Stimulated activated CD8-positive, alpha-beta memory T cell treated with anti-CD3 and anti-CD28 coated beads, Interleukin-12 subunit alpha, Interleukin-12 subunit beta, amount 100 ng/mL, for 1 hour (primary cell): Measurements from ENCODE around the gene SPATA2.

Experiments
- DNase-seq: peaks from one replicate; pipeline ENCODE4 v3.0.0-alpha.2; 2020; ENCODE audit warnings: low read depth

SPATA2 gene

DNA sequence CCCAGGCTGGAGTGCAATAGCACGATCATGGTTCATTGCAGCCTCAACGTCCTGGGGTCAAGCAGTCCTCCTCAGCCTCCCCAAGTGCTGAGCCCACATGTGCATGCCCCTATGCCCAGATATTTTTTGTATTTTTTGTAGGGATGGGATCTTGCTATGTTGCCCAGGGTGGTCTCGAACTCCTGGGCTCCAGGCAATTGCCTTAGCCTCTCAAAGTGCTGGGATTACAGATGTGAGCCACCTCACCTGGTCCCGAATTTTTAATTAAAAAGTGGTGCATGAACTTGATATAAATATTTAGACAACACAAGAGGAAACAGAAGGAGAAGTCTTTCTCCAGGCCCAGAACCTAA is 13.8 kb upstream of the SPATA2 start:
- no peak for DNase-seq

DNA sequence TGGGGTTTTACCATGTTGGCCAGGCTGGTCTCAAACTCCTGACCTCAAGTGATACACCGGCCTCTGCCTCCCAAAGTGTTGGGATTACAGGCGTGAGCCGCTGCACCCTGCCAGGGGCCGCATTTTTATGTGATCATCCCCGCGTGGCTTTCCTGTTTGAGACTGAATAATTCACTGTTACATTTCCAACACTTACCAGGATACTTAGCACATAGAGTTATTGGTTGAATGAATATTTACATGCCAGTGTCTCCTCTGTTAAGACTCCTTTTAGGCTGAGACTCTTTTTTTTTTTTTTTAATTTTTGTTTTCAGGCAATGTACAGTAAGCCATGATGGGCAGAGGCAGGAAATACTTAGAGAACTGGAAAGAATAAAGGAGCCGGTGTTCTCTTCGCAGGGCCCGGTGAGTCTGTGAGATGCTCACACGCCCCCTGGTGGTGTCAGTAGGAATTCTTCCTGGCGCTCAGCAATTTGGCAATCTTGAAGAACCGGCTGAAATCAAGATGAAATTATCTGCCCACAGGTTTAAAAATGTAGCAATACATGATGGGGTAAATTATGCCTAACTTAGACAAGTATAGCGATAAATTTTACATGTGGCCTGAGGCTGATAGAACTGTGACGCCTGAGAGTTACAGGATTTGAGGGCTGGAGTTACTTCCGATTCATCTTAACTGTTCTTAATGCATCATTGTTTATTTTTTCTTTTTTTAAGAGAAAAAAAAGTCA is 13.2 kb upstream of the SPATA2 start:
- DNase-seq, result peak; percentile 75

DNA sequence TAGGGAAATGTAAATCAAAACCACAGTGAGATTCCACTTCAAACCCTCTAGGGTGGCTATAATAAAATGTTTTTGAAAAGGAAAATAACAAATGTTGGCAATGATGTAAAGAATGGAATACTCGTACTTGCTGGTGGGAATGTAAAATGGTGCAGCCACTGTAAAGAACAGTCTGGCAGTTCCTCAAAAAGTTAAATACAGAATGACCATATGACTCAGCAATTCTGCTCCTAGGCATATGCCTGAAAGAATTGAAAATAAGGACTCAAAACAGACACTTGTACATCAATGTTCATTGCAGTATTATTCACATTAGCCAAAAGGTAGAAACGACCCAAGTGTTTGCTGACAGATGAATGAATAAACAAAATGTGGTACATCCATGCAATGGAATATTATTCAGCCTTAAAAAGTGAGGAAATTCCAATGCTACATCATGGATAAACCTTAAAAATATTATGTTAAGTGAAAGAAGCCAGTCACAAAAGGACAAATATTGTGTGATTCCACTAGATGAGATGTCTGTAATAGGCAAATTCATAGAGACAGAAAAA is 10.6 kb upstream of the SPATA2 start:
- DNase-seq, result no peak

DNA sequence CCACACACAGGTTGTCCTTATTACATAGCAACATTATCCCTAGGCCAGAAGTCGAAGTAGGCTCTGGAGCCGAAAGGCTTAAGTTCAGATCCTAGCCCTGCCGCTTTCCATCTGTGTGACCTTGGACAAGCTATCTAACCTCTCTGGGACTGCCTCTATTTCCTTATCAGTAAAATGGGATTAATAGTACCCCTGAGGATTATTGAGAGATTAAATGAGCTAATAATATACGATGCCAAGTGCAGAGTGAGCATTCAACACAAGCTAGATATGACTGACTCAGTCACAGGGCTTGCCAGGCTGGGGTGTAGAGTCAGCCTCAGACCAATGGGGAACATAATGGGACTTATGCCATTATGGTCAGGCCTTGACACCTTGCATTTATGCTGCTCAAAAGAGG is 8.9 kb upstream of the SPATA2 start:
- DNase-seq, result no peak

DNA sequence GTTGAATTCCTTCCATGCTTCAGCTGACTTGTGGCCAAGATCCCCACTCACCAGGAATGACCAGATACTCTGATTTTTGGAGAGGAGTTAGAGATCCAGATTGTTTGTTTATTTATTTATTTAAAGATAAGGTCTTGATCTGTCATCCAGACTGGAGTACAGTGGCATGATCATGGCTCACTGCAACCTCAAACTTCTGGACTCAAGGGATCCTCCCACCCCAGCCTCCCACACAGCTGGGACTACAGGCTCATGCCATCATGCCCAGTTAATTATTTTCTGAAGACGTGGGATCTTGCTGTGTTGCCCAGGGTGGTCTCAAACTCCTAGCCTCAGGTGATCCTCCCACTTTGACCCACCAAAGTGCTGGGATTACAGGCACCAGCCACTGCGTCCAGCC is 4.1 kb upstream of the SPATA2 start:
- no peak for DNase-seq

DNA sequence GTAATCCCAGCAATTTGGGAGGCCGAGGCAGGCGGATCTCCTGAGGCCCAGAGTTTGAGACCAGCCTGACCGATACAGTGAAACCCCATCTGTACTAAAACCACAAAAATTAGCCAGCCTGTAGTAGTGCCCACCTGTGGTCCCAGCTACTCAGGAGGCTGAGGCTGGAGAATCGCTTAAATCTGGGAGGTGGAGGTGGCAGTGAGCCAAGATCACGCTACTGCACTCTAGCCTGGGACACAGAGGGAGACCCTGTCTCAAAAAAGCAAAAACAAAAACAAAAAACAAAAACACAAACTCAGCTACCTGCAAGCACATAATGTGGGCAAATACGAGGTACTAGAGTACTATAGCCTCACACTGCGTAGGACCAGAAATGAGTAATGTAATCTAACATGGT is 3.7 kb upstream of the SPATA2 start:
- DNase-seq, result no peak

DNA sequence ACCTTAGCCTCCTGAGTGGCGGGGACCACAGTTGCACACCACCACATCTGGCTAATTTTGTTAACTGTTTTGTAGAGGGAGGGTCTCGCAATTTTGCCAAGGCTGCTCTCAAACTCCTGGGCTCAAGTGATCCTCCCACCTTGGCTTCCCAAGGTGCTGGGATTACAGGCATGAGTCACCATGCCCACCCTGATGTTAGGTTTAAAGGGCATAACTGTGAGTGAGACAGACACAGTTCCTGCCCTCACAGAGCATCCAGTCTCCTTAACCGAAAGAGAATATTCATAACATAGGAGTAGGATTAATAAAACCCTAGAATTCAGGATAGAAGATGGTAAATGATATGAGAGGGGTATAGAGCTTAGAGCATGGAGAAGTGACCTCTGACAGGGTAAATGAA is 3.1 kb upstream of the SPATA2 start:
- DNase-seq, result no peak

DNA sequence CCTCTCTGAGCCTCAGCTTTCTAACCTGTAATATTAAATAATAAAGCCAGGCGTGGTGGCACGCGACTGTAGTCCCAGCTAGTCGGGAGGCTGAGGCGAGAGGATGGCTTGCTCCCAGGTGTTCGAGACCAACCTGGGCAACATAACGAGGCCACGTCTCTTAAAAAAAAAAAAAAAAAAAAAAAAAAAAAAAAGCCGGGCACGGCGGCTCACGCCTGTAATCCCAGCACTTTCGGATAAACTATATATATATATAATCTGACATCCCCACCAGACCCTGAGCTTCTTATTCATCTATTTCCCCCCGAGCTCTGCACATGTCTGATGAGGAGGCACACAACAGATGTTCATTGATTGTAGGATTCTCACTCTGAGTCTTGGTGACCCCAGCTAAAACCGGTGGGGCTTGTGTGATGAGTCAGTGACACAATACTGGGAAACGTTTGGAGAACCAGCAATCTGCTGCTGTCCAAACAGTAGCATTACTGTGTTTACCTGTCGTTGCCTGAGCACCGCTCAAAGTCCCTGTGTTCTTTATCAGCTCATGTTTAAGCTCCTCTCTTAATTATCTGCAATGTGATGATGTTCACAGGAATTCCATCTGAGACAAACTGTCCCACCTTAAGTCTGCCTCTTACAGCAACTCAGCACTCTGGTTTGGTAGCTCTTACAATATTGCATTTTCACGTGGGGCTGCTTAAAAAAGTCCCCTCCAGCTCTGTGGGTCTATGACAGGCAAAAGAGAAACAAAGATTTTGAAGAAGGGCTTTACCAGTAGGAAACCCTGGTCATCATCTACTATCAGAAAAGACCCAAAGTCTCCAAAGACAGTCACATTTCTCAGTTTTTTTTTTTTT is 1.0 kb upstream of the SPATA2 start:
- no peak for DNase-seq

DNA sequence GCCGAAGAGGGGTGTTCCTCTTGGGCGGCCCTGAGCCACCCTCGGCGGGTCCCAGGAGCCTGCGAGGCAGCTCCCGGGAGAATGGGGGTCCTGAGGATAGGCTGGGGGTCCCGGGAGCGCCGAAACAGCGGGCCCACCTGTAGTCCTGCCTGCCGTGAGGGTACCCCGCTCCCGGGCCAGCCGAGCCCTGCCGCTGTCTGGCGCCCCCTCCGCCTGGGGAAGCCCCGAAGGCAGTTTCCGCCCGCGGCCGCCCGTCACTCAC is 280 bp downstream of the SPATA2 start:
- no peak for DNase-seq

DNA sequence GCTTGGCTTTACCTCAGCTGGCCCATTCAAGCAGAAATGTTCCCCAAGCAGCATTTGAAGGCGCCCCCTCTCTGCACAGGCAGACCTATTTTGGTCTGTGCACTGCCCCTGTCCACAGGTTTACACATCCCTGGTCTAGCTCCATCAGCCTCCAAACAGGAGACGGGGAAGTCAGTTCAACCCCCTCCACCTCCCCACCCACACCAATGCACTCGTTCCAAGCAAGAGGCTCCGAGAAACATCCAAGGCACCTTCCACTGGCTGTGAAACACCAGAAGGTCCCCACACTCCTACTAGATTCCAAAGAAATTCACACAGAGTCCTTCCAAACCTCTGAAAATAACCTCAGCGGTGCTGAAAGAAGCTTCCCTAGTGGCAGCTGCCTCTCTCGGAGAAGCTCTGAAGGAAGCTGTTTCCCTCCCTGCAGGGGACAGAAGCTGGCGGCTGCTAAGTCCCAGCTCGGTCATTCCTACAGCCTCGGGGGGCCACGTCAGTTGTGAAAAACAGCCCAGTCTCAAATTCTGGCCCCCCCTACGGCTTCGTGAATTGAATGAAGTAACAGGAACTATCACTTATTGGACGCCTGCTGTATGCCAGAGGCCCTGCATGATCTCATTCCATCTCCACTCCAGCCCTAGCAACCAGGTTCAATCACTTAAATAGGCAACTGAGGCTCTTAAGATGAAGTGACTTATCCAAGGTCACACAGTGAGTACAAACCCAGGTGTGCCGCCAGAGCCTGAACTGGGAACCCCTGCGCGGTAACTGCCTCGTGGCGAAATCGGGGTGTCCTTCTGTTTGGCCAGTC is 815 bp downstream of the SPATA2 start:
- no peak for DNase-seq

DNA sequence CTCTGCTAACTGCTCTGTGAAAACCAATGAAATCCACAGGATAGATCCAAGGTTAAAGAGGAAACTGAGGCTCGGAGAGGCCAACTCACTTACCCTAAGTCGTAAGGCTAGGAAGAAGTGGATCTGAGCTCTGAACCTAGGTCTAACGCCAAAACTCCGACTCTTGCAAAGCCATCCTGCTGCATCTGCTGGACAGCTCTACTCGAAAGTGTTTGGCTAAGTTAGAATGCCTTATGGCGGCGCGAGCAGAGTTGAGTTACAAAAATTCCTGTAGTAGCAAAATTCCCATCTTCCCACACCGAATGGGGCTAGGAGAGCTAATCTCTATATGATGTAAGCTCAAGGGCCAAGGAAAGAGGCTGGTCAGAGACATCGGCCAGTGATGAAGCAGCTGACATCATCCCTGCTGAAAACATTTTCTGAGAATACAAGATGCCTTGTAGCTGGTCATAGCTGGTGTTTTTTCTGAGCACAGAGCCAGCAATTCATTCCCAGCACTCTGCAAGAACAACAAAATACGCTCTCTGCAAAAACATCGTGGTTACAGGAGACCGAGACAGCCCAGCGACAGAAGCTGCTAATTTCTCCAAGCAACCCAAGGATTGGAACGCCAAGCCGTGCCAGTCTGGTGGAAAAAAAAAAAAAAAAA is 1.8 kb downstream of the SPATA2 start:
- no peak for DNase-seq

DNA sequence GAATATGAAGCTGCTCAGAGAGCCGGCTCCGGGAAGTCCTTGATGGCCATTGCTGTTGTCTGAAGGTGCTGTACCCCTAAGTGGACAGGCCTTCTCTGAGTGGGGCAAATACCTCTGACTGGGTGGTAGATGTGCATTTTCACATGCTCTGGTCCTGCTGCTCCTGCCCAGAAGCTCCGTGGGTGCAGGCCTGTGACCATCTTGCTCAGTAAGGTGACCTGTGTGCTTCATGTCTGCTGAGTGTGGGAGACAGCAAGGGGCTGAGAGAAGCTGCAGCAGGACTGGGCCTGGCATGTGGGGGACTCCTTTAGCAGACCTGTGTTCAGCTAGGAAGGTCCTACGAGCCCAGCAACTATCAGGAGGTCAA is 5.0 kb downstream of the SPATA2 start:
- DNase-seq, result no peak

DNA sequence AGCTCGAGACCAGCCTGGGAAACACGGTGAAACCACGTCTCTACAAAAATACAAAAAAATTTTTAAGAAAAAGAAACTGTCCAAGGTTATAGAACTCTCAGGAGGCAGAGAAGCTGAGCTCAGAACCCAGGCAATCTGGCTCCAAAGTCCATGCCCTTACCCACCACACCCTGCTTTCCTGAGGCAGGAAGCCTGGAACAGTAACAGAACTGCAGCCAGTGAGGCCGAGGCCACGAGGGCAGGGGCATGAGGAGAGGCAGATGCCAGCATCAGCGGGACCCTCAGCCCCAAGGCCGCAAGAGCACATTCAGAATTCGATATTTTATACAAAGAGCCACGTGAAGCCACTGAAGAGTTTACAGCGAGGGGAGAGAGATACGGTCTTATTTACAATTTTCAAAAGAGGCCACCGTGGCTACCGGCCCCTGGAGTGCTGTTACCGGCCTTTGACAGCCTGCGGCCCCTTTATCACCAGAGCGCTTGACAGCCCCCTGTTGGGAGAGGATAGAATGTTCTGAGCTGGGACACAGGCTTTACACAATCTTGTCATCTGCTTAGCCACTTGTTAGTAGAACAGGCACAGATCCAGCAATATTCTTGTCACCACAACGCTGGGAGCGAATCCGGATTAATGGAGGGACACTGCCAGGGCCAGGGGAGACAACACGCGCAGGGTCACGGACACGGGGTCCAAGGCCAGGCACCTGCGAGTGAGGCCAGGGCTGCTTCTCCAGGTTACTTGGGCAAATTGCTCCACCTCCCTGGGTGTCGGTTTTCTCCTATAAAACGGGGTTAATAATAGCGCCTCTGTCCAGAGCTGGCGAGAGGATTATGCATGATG is 5.6 kb downstream of the SPATA2 start:
- no peak for DNase-seq

DNA sequence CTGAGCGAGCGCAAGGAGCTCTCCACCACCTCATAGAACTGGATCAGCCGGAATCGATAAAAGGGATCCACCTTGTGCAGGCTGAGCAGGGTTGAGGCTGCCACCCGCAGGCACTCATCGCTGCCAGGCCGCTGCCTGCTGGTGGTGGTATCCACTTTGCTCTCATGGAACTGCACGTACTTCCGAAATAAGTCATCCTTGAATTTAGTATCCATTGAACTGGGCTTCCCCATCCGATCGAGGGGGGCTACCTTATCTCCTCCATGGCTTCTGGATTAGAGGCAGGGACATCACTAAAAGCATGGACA is 7.1 kb downstream of the SPATA2 start:
- no peak for DNase-seq

DNA sequence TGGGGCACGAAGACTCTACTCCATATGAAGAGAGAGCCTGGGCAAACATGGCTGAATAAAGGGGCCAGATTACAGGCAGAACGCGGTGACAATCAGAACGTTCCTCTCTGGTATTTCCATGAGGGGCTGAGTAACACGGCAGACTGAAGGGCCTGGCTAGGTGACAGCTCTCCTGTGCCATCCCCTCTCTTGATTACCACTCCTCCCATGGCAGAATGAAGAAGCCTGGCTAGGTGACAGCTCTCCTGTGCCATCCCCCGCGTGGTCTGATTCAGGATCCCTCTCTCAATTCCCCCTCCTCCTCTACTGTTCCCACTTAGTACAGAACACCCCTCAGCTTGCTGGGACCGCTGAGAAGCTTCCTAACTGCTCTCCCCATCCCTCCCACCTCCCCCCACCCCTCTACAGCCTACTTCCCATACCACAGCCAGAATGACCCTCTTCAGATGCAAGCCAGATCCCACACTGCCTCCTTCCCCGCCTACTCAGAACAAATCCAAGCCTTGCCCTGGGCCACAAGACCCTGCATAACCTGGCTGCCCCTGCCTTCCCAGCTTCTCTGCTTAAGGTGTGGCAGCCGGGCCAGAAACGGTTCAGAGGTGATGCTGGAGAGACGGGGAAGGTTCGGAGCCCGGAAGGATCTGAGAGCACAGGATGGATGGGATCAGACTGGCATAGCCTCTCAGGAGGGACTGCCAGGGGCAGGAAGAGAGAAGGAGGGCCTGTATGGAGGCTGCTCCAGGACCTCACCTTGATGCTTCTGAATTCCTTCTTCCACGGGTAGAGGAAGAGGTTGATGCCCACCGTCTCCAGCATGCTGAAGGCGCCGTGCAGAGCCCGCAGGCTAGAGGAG is 7.7 kb downstream of the SPATA2 start:
- no peak for DNase-seq

DNA sequence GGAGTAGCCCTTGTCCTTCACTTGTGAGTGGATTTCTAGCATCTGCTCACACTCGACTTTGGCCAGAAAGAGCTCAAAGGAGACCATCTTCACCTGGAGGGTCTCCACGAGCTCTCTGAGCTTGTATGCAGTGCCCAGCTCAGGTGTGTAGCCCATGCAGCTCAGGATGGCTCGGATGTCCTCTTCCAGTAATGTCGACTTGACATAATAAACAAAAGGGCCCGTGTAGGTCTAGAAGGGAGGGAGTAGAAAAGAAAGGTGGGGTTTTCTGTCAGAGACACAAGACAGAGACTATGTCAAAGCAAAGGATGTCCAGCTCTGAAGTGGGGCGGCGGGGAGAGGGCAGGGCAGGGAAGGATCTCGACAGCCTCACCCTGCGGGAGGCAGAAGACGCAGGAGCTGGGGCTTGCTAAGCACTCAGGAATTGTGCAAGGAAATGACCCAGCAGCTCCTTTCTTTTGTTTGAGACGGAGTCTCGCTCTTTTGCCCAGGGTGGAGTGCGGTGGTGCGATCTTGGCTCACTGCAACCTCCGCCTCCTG is 8.6 kb downstream of the SPATA2 start:
- DNase-seq, result no peak

DNA sequence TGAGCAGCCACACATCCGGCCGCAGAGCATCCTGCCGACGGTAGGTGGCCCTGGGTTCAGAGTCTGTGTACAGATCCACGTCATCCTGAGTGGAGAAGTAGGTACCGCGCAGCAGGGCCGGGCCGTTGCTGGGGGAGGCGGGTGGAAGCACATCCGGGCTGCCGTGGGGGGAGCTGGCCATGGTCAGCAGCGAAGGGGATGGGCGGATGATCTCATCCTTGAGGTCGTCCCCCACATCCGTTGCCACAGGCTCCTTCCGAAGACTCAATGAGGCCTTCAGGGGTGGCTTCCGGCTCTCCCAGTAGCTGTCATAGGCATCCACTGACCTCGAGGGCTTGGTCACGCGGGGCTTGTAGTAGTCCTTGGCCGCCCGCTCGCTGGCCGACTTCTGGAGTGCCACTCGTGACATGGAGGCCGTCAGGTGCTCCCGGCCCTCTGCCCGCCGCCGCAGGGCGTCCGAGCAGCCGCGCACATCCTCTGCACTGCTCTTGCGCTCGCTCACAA is 9.2 kb downstream of the SPATA2 start:
- no peak for DNase-seq

DNA sequence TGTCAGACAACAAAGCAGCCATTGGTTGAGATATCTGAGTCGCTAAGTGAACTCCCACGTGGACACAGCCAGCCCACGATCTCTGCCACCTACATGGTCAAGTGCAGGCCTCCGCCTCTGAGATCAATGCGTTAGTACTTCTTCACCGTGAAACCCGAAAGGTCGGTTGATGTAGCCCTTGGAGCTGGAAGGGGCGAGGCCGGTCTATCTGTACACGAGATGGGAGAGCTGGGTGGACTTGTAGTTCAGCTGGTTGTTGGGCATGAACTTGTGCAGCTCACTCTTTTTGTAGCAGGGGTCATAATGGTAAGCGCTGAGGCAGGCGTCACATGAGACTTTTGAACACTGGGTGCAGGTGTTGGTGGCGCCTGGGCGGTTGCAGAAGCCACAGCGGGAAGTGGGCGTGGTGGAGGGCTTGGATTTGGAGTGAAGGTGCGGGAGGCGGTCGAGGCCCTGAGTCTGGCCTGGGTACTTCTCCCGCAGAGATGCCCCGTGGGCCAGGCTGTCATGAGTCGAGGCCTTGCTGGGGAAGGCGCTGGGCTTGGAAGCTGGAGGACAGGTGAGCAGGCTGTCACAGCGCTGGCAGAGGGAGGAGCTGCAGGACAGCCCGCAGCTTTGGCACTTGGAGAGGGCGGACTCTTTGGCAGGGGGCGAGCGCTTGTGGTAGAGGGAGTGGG is 9.8 kb downstream of the SPATA2 start:
- no peak for DNase-seq

DNA sequence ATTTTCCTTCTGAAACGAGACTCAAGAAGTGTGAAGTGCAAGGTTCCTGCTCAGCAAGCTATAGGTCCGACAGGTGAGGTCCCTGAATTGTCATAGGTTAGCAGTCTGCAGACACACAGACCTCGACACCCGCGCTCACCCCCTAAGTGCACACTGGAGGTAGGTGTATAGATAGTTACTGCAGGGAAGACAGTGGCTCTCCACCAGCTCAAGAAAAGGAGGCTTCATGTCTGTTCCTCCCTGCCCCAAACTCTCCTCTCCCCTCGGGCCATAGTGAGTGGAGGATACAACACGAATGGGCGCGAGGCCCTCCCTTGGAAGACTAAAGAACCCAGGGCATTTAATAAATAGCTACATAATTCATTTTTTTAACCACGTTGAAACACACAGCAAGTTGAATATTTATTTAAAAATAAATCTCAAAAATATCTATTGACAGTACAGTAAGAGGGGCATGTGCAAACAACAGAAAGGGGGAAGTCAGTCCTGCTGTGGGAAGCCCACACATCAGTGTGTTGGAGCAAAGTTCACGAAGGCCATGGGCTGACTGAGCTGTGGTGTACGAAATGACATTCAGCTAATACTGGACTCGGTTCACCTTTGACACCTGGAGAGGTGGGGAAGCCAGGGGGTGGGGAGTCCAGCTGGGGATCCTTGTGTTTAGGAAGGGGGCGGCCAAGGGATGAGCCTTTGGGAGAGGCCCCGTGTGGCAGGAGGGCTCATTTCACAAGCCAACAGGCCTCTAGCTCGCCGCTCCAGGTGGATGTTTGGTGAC is 10.7 kb downstream of the SPATA2 start:
- no peak for DNase-seq
